Dermis lymphatic vessel endothelial cell (primary cell): Measurements from ENCODE around the gene TTYH2. TPM values are rescaled to one million over a fixed set of nuclear protein-coding genes. Genes with fewer than 3 reads are reported as not detected.

Experiments used
- total RNA-seq: library from RNA; depleted of rRNA; stranded (reverse); fragments of >200 nt; gene quantifications from 2 replicates; pipeline ENCODE4 v1.2.1, GENCODE V29; 2014

TTYH2 gene
- 0.60 and 0.65 TPM in 2 replicates for total RNA-seq

GRCh38 chr17:74212913-74213791 lies at the start of gene TTYH2:
TTYH2 (plus strand) TSS chr17:74213571; CDS start chr17:74213588, 17 bp downstream.

GRCh38 chr17:74203439-74204240 lies 9.7 kb upstream of the TTYH2 start, which contains the start of gene RPL38:
RPL38 (plus strand) TSS chr17:74203678; CDS start chr17:74203956, 278 bp downstream.

GRCh38 chr17:74274060-74274708 lies 60.8 kb downstream of the TTYH2 start, which contains the start of gene DNAI2:
DNAI2 (plus strand) TSS chr17:74274234; CDS start chr17:74281818, 7,584 bp downstream.

Other genes with a start within 250 kb of the TTYH2 start
- gene RPL38, start 9.9 kb upstream of the TTYH2 start, total RNA-seq, result 3,320 and 3,386 TPM in 2 replicates
- gene DNAI2, start 60.7 kb downstream of the TTYH2 start, total RNA-seq, result not detected in 2 replicates
- gene KIF19, start 112.7 kb downstream of the TTYH2 start, total RNA-seq, result 0.09 and 0.11 TPM in 2 replicates
- not detected in 2 replicates for gene BTBD17, start 148.3 kb downstream of the TTYH2 start, total RNA-seq
- not detected in 2 replicates for gene GPR142, start 153.9 kb downstream of the TTYH2 start, total RNA-seq
- 3.9 and 14.3 TPM in 2 replicates for gene GPRC5C, start 218.5 kb downstream of the TTYH2 start, total RNA-seq